HG03575 (cell line): ENCODE results near the gene WASHC1.
"Not testable (repeated sequence)": the region's sequence is repeated elsewhere in the genome, so short reads cannot be mapped to it uniquely, and the experiment has no call there.

Experiments
- ATAC-seq: cut with Tn5 transposase; IDR thresholded peaks from one replicate; pipeline ENCODE4 v1.9.1; 2021; ENCODE audit not compliant: unreplicated experiment, insufficient number of reproducible peaks, low FRiP score; ENCODE audit errors: extremely low read depth

WASHC1 gene

GRCh38 chr9:28775-29174, 481 bp downstream of the WASHC1 start:
- ATAC-seq, result not testable (repeated sequence)

GRCh38 chr9:21621-22020, 7.6 kb downstream of the WASHC1 start:
- ATAC-seq, result not testable (repeated sequence)

GRCh38 chr9:16875-17274, 12.4 kb downstream of the WASHC1 start:
- ATAC-seq, result not testable (repeated sequence)

GRCh38 chr9:14129-14809, 15.0 kb downstream of the WASHC1 start:
- not testable (repeated sequence) for ATAC-seq

GRCh38 chr9:11206-11605, 18.1 kb downstream of the WASHC1 start:
- ATAC-seq, result not testable (repeated sequence)

GRCh38 chr9:10653-11053, 18.6 kb downstream of the WASHC1 start:
- not testable (repeated sequence) for ATAC-seq

- not testable (repeated sequence) for ATAC-seq
Observed at GRCh38 chr9:10207-10606, 19.0 kb downstream of the WASHC1 start.
